ENCODE measurements around the gene RFX2.

Gene RFX2

GRCh38 chr19:6062961-6063575 lies 47.2 kb downstream of the RFX2 start:
- Histone ChIP-seq H3K27ac (ENCODE audit: low read length) (no peak overlapping the region), H3K4me3 (ENCODE audit: low read length) (no peak overlapping the region), H3K36me3 (ENCODE audit: control insufficient read depth, low read depth, low read length) (no peaks in the 10 kb centered on the region), H3K27me3 (ENCODE audit: control insufficient read depth, insufficient read depth, low read length) (no peaks in the 10 kb centered on the region), H3K9me3 (ENCODE audit: control insufficient read depth, low read depth, low read length) (no peaks in the 10 kb centered on the region), H3K9ac (ENCODE audit: low read length) (no peak overlapping the region), H3K4me1 (ENCODE audit: control insufficient read depth, low read depth, low read length) (peaks cover 10% of the 10 kb centered on the region)

- H3K27ac ChIP-seq (ENCODE audit: low read length), result no peak overlapping the region
- H3K27me3 ChIP-seq (ENCODE audit: control insufficient read depth, insufficient read depth, low read length), result no peaks in the 10 kb centered on the region
- no peaks in the 10 kb centered on the region for H3K36me3 ChIP-seq (ENCODE audit: control insufficient read depth, low read depth, low read length)
- H3K4me3 ChIP-seq (ENCODE audit: low read length), result no peak overlapping the region
- H3K4me1 ChIP-seq (ENCODE audit: control insufficient read depth, low read depth, low read length), result peaks cover 10% of the 10 kb centered on the region
- H3K9ac ChIP-seq (ENCODE audit: low read length), result no peak overlapping the region
- no peaks in the 10 kb centered on the region for H3K9me3 ChIP-seq (ENCODE audit: control insufficient read depth, low read depth, low read length)
Observed at GRCh38 chr19:6062274-6062673, 48.0 kb downstream of the RFX2 start.

- H3K9ac ChIP-seq (ENCODE audit: low read length), result no peak overlapping the region
Observed at GRCh38 chr19:6061376-6062130, 48.7 kb downstream of the RFX2 start.

GRCh38 chr19:6060600-6061375 lies 49.5 kb downstream of the RFX2 start:
- H3K27me3 ChIP-seq (ENCODE audit: control insufficient read depth, insufficient read depth, low read length), result no peaks in the 10 kb centered on the region
- no peaks in the 10 kb centered on the region for H3K4me1 ChIP-seq (ENCODE audit: control insufficient read depth, low read depth, low read length)
- no peaks in the 10 kb centered on the region for H3K36me3 ChIP-seq (ENCODE audit: control insufficient read depth, low read depth, low read length)
- H3K4me3 ChIP-seq (ENCODE audit: low read length), result no peak overlapping the region
- H3K9me3 ChIP-seq (ENCODE audit: control insufficient read depth, low read depth, low read length), result no peaks in the 10 kb centered on the region
- H3K9ac ChIP-seq (ENCODE audit: low read length), result no peak overlapping the region
- H3K27ac ChIP-seq (ENCODE audit: low read length), result no peak overlapping the region

More at GRCh38 chr19:6061376-6062130, 48.7 kb downstream of the RFX2 start:
- no peaks in the 10 kb centered on the region for H3K27me3 ChIP-seq (ENCODE audit: control insufficient read depth, insufficient read depth, low read length)
- no peaks in the 10 kb centered on the region for H3K36me3 ChIP-seq (ENCODE audit: control insufficient read depth, low read depth, low read length)
- no peak overlapping the region for H3K4me3 ChIP-seq (ENCODE audit: low read length)
- no peak overlapping the region for H3K27ac ChIP-seq (ENCODE audit: low read length)
- peaks cover 7% of the 10 kb centered on the region for H3K4me1 ChIP-seq (ENCODE audit: control insufficient read depth, low read depth, low read length)
- no peaks in the 10 kb centered on the region for H3K9me3 ChIP-seq (ENCODE audit: control insufficient read depth, low read depth, low read length)

GRCh38 chr19:6059988-6060599 lies 50.2 kb downstream of the RFX2 start:
- H3K27ac ChIP-seq (ENCODE audit: low read length), result no peak overlapping the region
- no peak overlapping the region for H3K9ac ChIP-seq (ENCODE audit: low read length)

GRCh38 chr19:6059396-6059947 lies 50.8 kb downstream of the RFX2 start:
- no peaks in the 10 kb centered on the region for H3K27me3 ChIP-seq (ENCODE audit: control insufficient read depth, insufficient read depth, low read length)
- H3K4me1 ChIP-seq (ENCODE audit: control insufficient read depth, low read depth, low read length), result no peaks in the 10 kb centered on the region
- H3K27ac ChIP-seq (ENCODE audit: low read length), result no peak overlapping the region
- no peaks in the 10 kb centered on the region for H3K9me3 ChIP-seq (ENCODE audit: control insufficient read depth, low read depth, low read length)
- no peak overlapping the region for H3K4me3 ChIP-seq (ENCODE audit: low read length)
- no peak overlapping the region for H3K9ac ChIP-seq (ENCODE audit: low read length)
- H3K36me3 ChIP-seq (ENCODE audit: control insufficient read depth, low read depth, low read length), result no peaks in the 10 kb centered on the region

More at GRCh38 chr19:6059988-6060599, 50.2 kb downstream of the RFX2 start:
- no peaks in the 10 kb centered on the region for H3K9me3 ChIP-seq (ENCODE audit: control insufficient read depth, low read depth, low read length)
- H3K4me1 ChIP-seq (ENCODE audit: control insufficient read depth, low read depth, low read length), result no peaks in the 10 kb centered on the region
- no peak overlapping the region for H3K4me3 ChIP-seq (ENCODE audit: low read length)
- no peaks in the 10 kb centered on the region for H3K36me3 ChIP-seq (ENCODE audit: control insufficient read depth, low read depth, low read length)
- H3K27me3 ChIP-seq (ENCODE audit: control insufficient read depth, insufficient read depth, low read length), result no peaks in the 10 kb centered on the region

GRCh38 chr19:6058518-6059201 lies 51.6 kb downstream of the RFX2 start:
- Histone ChIP-seq H3K36me3 (ENCODE audit: control insufficient read depth, low read depth, low read length) (no peaks in the 10 kb centered on the region), H3K27ac (ENCODE audit: low read length) (no peak overlapping the region), H3K9me3 (ENCODE audit: control insufficient read depth, low read depth, low read length) (no peaks in the 10 kb centered on the region), H3K27me3 (ENCODE audit: control insufficient read depth, insufficient read depth, low read length) (no peaks in the 10 kb centered on the region), H3K4me1 (ENCODE audit: control insufficient read depth, low read depth, low read length) (no peaks in the 10 kb centered on the region), H3K4me3 (ENCODE audit: low read length) (no peak overlapping the region), H3K9ac (ENCODE audit: low read length) (no peak overlapping the region)

- H3K4me3 ChIP-seq (ENCODE audit: low read length), result no peak overlapping the region
- H3K9ac ChIP-seq (ENCODE audit: low read length), result no peak overlapping the region
- H3K4me1 ChIP-seq (ENCODE audit: control insufficient read depth, low read depth, low read length), result no peaks in the 10 kb centered on the region
- H3K9me3 ChIP-seq (ENCODE audit: control insufficient read depth, low read depth, low read length), result no peaks in the 10 kb centered on the region
- no peaks in the 10 kb centered on the region for H3K36me3 ChIP-seq (ENCODE audit: control insufficient read depth, low read depth, low read length)
- no peak overlapping the region for H3K27ac ChIP-seq (ENCODE audit: low read length)
- H3K27me3 ChIP-seq (ENCODE audit: control insufficient read depth, insufficient read depth, low read length), result no peaks in the 10 kb centered on the region
Observed at GRCh38 chr19:6057651-6058517, 52.4 kb downstream of the RFX2 start.

GRCh38 chr19:6056801-6057650 lies 53.3 kb downstream of the RFX2 start:
- Histone ChIP-seq H3K27me3 (ENCODE audit: control insufficient read depth, insufficient read depth, low read length) (no peaks in the 10 kb centered on the region), H3K9ac (ENCODE audit: low read length) (no peak overlapping the region)

More at GRCh38 chr19:6056801-6057650, 53.3 kb downstream of the RFX2 start:
- H3K27ac ChIP-seq (ENCODE audit: low read length), result no peak overlapping the region
- H3K4me1 ChIP-seq (ENCODE audit: control insufficient read depth, low read depth, low read length), result no peaks in the 10 kb centered on the region
- no peaks in the 10 kb centered on the region for H3K36me3 ChIP-seq (ENCODE audit: control insufficient read depth, low read depth, low read length)
- no peaks in the 10 kb centered on the region for H3K9me3 ChIP-seq (ENCODE audit: control insufficient read depth, low read depth, low read length)
- no peak overlapping the region for H3K4me3 ChIP-seq (ENCODE audit: low read length)
